Stimulated activated CD8-positive, alpha-beta memory T cell treated with anti-CD3 and anti-CD28 coated beads, Interleukin-7, amount 100 ng/mL, for 48 hours (primary cell): Measurements from ENCODE around the gene METTL16.

ENCODE experiments used
- DNase-seq, 2 donors: peaks; one replicate each; pipeline ENCODE4 v3.0.0-alpha.2; 2020; ENCODE audit warnings: low read depth in 1 of 2; ENCODE audit errors: extremely low read depth in 1 of 2

Gene METTL16

GRCh38 chr17:2385240-2386210 is 126.2 kb downstream of the METTL16 start:
- DNase-seq: no peak

GRCh38 chr17:2384439-2385127 is 127.1 kb downstream of the METTL16 start:
- DNase-seq: no peak

- no peak for DNase-seq
These were observed 128.0 kb downstream of the METTL16 start for GRCh38 chr17:2383628-2384167.

- DNase-seq: no peak
These were observed 130.6 kb downstream of the METTL16 start for GRCh38 chr17:2380950-2381649.

- no peak for DNase-seq
These were observed 131.3 kb downstream of the METTL16 start for GRCh38 chr17:2380226-2380922.

GRCh38 chr17:2379489-2380225 is 132.0 kb downstream of the METTL16 start:
- DNase-seq: no peak

GRCh38 chr17:2378905-2379304 is 132.8 kb downstream of the METTL16 start:
- no peak for DNase-seq

GRCh38 chr17:2377659-2378058 is 134.0 kb downstream of the METTL16 start:
- DNase-seq: no peak

GRCh38 chr17:2376107-2376506 is 135.6 kb downstream of the METTL16 start:
- no peak for DNase-seq

GRCh38 chr17:2375406-2375805 is 136.3 kb downstream of the METTL16 start:
- DNase-seq: no peak

- DNase-seq: no peak
These were observed 137.0 kb downstream of the METTL16 start for GRCh38 chr17:2374549-2375285.

- DNase-seq: no peak
These were observed 138.5 kb downstream of the METTL16 start for GRCh38 chr17:2373179-2373578.

GRCh38 chr17:2372681-2373080 is 139.0 kb downstream of the METTL16 start:
- no peak for DNase-seq

- DNase-seq: no peak
These were observed 139.5 kb downstream of the METTL16 start for GRCh38 chr17:2372180-2372579.

- no peak for DNase-seq
These were observed 140.2 kb downstream of the METTL16 start for GRCh38 chr17:2371183-2372130.

GRCh38 chr17:2370211-2370589 is 141.5 kb downstream of the METTL16 start:
- no peak for DNase-seq

- DNase-seq: no peak
These were observed 142.0 kb downstream of the METTL16 start for GRCh38 chr17:2369551-2370210.

- no peak for DNase-seq
These were observed 142.6 kb downstream of the METTL16 start for GRCh38 chr17:2369039-2369438.
